Iris pigment epithelial cell (primary cell): ENCODE data around the gene RAD54L2.
"Not testable (repeated sequence)": the region's sequence is repeated elsewhere in the genome, so short reads cannot be mapped to it uniquely, and the experiment has no call there.

Experiments
- DNase-seq: peaks from one replicate; pipeline ENCODE4 v3.0.0-alpha.2; 2011; ENCODE audit warnings: low read depth

The RAD54L2 gene

GRCh38 chr3:51539291-51539941 lies 897 bp downstream of the RAD54L2 start:
- peak; percentile 79 for DNase-seq

- DNase-seq = not testable (repeated sequence)
Observed at GRCh38 chr3:51542596-51542995, 4.1 kb downstream of the RAD54L2 start.

- peak; percentile 47 for DNase-seq
Observed at GRCh38 chr3:51544011-51544775, 5.7 kb downstream of the RAD54L2 start.

GRCh38 chr3:51547274-51547673 lies 8.8 kb downstream of the RAD54L2 start:
- no peak for DNase-seq

GRCh38 chr3:51549311-51549710 lies 10.8 kb downstream of the RAD54L2 start:
- no peak for DNase-seq

GRCh38 chr3:51550080-51550819 lies 11.7 kb downstream of the RAD54L2 start:
- no peak for DNase-seq

DNA sequence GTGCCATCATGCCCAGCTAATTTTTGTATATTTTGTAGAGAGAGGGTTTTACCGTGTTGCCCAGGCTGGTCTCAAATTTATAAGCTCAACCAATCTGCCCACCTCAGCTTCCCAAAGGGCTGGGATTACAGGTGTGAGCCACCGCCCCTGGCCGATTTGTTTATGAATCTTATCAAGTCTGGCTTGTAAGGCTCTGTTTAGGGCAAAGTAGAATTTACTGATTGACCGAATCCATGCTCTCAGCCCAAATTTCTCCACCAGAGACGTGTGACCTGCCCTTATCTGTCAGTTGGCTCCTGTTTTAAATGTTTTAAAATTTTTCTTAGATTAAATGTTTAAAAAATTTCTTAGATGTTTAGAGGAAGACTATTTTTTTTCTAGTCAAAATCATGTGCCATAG lies 19.5 kb downstream of the RAD54L2 start:
- no peak for DNase-seq

GRCh38 chr3:51559411-51559888 lies 20.9 kb downstream of the RAD54L2 start:
- peak; percentile 68 for DNase-seq

DNA sequence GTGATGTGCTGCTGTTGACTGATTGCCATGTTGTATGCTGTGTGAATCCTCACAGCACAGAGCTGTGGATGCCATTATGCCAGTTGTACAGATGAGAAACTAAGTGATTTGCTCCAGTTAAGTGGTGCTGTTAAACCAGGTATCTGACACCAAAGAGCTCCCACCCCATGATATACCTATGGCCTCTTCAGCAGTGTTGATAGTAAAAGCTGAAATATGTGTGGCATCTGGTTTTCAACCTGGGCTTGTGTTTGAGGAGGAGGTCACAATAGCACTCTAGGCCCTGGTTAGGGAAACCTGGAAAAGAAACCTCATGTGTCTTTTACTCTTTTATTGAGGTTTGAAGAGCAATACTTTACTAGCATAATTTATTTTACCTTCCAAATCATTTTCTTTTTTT lies 21.4 kb downstream of the RAD54L2 start:
- DNase-seq = no peak

DNA sequence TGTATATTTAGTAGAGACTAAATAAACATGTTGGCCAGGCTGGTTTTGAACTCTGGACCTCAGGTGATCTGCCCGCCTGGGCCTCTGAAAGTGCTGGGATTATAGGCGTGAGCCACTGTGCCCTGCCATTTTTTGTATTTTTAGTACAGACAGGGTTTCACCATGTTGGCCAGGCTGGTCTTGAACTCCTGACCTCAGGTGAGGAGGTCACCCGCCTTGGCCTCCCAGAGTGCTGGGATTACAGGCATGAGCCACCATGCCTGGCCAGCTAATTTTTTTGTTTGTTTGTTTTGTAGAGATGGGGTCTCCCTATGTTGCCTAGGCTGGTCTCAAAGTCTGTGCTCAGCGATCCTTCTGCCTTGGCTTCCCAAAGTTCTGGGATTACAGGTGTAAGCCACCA lies 23.9 kb downstream of the RAD54L2 start:
- DNase-seq = not testable (repeated sequence)

DNA sequence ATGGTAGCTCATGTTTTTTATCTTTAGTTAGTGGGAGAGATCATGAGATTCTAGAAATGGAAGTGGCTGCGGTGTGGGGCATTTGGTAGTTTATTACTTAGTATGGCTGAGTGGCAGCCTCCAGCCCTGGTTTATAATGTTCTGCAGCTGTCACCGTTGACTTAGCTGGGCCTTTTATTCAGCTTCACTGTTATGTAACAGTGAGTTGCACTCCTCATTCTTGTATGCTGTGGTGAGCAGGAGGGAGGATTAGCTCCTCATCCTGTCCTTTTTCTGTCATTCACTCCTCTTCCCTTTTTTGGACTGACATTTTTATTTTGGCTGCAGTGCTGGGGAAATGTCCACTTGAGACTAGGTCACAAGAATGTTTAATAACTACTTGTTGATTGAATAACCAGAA lies 29.5 kb downstream of the RAD54L2 start:
- DNase-seq = peak; percentile 22

DNA sequence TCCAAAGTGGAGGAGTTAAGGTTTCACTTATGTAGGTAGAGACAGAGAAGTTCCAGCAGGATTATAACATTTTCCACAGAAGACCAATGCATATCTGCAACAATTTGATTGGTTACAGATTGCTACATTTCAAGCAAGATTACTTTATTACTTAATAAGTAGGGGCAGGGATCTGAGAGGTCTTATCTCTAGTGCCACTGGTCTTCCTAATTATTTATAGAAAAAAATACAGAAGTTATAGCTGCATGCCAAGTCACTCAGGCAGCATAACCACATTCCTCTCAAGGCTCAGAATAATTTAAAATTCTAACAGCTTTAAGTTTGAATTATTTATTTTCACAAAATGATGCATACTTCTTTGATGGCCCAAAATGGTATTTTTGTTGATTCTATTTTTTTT lies 30.5 kb downstream of the RAD54L2 start:
- DNase-seq = no peak

DNA sequence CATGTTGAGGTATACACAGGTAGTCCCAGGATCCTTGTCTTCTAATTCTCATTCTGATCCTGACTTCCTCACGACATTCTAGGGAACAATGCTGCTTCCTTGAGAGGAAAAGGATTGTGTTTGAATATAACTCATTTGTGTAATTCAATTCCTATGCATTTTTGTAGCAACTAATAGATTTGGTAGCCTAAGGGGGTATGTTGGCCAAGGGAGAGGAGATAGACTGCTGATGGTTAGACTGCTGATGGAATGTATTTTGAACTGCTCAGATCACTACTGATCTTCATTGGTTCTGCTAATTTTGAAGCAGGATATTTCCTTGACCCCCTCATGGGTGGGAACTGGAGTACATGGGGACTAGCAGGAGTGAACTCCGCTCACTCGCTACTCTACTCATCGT lies 39.7 kb downstream of the RAD54L2 start:
- DNase-seq = no peak

GRCh38 chr3:51580418-51580817 lies 41.9 kb downstream of the RAD54L2 start:
- DNase-seq = no peak

GRCh38 chr3:51581524-51581923 lies 43.0 kb downstream of the RAD54L2 start:
- peak; percentile 45 for DNase-seq

GRCh38 chr3:51585197-51585596 lies 46.7 kb downstream of the RAD54L2 start:
- no peak for DNase-seq

- no peak for DNase-seq
Observed at GRCh38 chr3:51585871-51586270, 47.4 kb downstream of the RAD54L2 start.
